Neural progenitor cell (in vitro differentiated cells): ENCODE results near the gene PKNOX2. TPM values are rescaled to one million over a fixed set of nuclear protein-coding genes. Genes with fewer than 3 reads are reported as not detected.
A peak's percentile ranks its signal among the peaks of the same experiment; 100 is the strongest.

Source experiments
- DNase-seq: peaks from one replicate; pipeline ENCODE4 v3.0.0-alpha.2; 2016; ENCODE audit warnings: low spot score
- H2AFZ ChIP-seq: fragments of 200-600 bp; sonication (generic); replicated peaks from 2 replicates; pipeline ENCODE4 v1.6.1; 2016; ENCODE audit warnings: antibody characterized with exemption
- H3F3A ChIP-seq: fragments of 200-600 bp; sonication (generic); 2 replicates; pipeline ENCODE4 v1.6.1; 2016; ENCODE audit warnings: antibody characterized with exemption, low read depth
- H3K27ac ChIP-seq: fragments of 200-600 bp; sonication (generic); 2 replicates; pipeline ENCODE4 v1.5.1; 2016; ENCODE audit warnings: mild to moderate bottlenecking
- H3K27me3 ChIP-seq: fragments of 200-600 bp; sonication (generic); 2 replicates; pipeline ENCODE4 v1.6.1; 2016; ENCODE audit warnings: mild to moderate bottlenecking, moderate library complexity
- H3K36me3 ChIP-seq: fragments of 200-600 bp; sonication (generic); 2 replicates; pipeline ENCODE4 v1.5.1; 2016
- H3K4me1 ChIP-seq: fragments of 200-600 bp; sonication (generic); 2 replicates; pipeline ENCODE4 v1.6.1; 2016; ENCODE audit warnings: mixed run types
- H3K4me2 ChIP-seq: fragments of 200-600 bp; sonication (generic); 2 replicates; pipeline ENCODE4 v1.6.1; 2016
- H3K4me3 ChIP-seq: fragments of 200-600 bp; sonication (generic); 2 replicates; pipeline ENCODE4 v1.5.1; 2016
- H3K79me2 ChIP-seq: fragments of 200-600 bp; sonication (generic); 2 replicates; pipeline ENCODE4 v1.6.1; 2016; ENCODE audit warnings: low read depth
- H3K9ac ChIP-seq: fragments of 200-600 bp; sonication (generic); 2 replicates; pipeline ENCODE4 v1.6.1; 2016
- H3K9me3 ChIP-seq: fragments of 200-600 bp; sonication (generic); 2 replicates; pipeline ENCODE4 v1.5.1; 2016; ENCODE audit warnings: low read depth
- H4K20me1 ChIP-seq: fragments of 200-600 bp; sonication (generic); 2 replicates; pipeline ENCODE4 v1.6.1; 2016; ENCODE audit warnings: low read depth
- H3K27ac Mint-ChIP-seq: 3 replicates; pipeline ENCODE4 v1.8.0; 2021; ENCODE audit warnings: mixed read lengths
- H3K27me3 Mint-ChIP-seq: 2 replicates; pipeline ENCODE4 v1.8.0; 2022; ENCODE audit warnings: low read depth, mild to moderate bottlenecking, inconsistent platforms, moderate library complexity, mixed read lengths; ENCODE audit not compliant: insufficient read depth
- H3K36me3 Mint-ChIP-seq: 3 replicates; pipeline ENCODE4 v1.8.0; 2021; ENCODE audit warnings: mixed read lengths
- H3K4me1 Mint-ChIP-seq: 3 replicates; pipeline ENCODE4 v1.8.0; 2021; ENCODE audit warnings: mixed read lengths
- H3K4me3 Mint-ChIP-seq: 3 replicates; pipeline ENCODE4 v1.8.0; 2021; ENCODE audit warnings: mild to moderate bottlenecking, moderate library complexity, mixed read lengths
- H3K9me3 Mint-ChIP-seq: 3 replicates; pipeline ENCODE4 v1.8.0; 2020; ENCODE audit warnings: mixed read lengths
- CTCF ChIP-seq: fragments of 200-600 bp; sonication (generic); IDR thresholded peaks from 2 replicates; pipeline ENCODE4 v1.5.1; 2017; ENCODE audit warnings: antibody characterized with exemption, mild to moderate bottlenecking
- EZH2 ChIP-seq: fragments of 200-600 bp; sonication (generic); IDR thresholded peaks from 2 replicates; pipeline ENCODE4 v1.6.1; 2017; ENCODE audit warnings: antibody characterized with exemption, mild to moderate bottlenecking, moderate library complexity
- EZH2phosphoT487 ChIP-seq: fragments of 200-600 bp; sonication (generic); IDR thresholded peaks from 2 replicates; pipeline ENCODE4 v1.6.1; 2017; ENCODE audit warnings: antibody characterized with exemption
- total RNA-seq: library from RNA; depleted of rRNA; stranded (reverse); fragments of >200 nt; gene quantifications from 2 replicates; pipeline ENCODE4 v1.2.3, GENCODE V29; 2015; ENCODE audit warnings: low replicate concordance

PKNOX2 gene
- total RNA-seq, 1 donor from 2014 or later: 4.3 TPM

GRCh38 chr11:125141686-125142535, 22.6 kb upstream of the PKNOX2 start:
- Histone ChIP-seq H3K4me1 (peaks cover 45% of the 10 kb centered on the region), H3K4me3 (peak overlapping the region; percentile 11), H3K36me3 (no peaks in the 10 kb centered on the region), H2AFZ (peak overlapping the region; percentile 68), H3K9me3 (no peaks in the 10 kb centered on the region), H4K20me1 (no peaks in the 10 kb centered on the region), H3K9ac (no peak overlapping the region), H3K27me3 (no peaks in the 10 kb centered on the region), H3K4me2 (peak overlapping the region; percentile 69), H3F3A (peaks cover 16% of the 10 kb centered on the region), H3K27ac (no peak overlapping the region), H3K79me2 (no peaks in the 10 kb centered on the region)
- Mint-ChIP-seq H3K4me1 (peaks cover 72% of the 10 kb centered on the region), H3K27ac (peak overlapping the region; percentile 87), H3K9me3 (no peaks in the 10 kb centered on the region), H3K4me3 (peak overlapping the region; percentile 6), H3K27me3 (peaks cover 11% of the 10 kb centered on the region), H3K36me3 (no peaks in the 10 kb centered on the region)
- no peak for TF ChIP-seq EZH2phosphoT487
- peak; percentile 99 for TF ChIP-seq CTCF
- DNase-seq: peak; percentile 90

- peaks cover 8% of the 10 kb centered on the region for H3K27me3 Mint-ChIP-seq
- peaks cover 31% of the 10 kb centered on the region for H3K4me1 Mint-ChIP-seq
- H3K27ac Mint-ChIP-seq: no peak overlapping the region
- Histone ChIP-seq H3K36me3 (no peaks in the 10 kb centered on the region), H3K4me3 (no peak overlapping the region), H3K4me2 (no peak overlapping the region), H4K20me1 (no peaks in the 10 kb centered on the region), H3K4me1 (peaks cover 4% of the 10 kb centered on the region), H3K9me3 (no peaks in the 10 kb centered on the region), H3F3A (peaks cover 4% of the 10 kb centered on the region), H2AFZ (no peak overlapping the region), H3K9ac (no peak overlapping the region), H3K27me3 (no peaks in the 10 kb centered on the region), H3K27ac (no peak overlapping the region), H3K79me2 (no peaks in the 10 kb centered on the region)
- H3K36me3 Mint-ChIP-seq: no peaks in the 10 kb centered on the region
- no peak overlapping the region for H3K4me3 Mint-ChIP-seq
- no peak for DNase-seq
- no peak for TF ChIP-seq EZH2phosphoT487
- TF ChIP-seq EZH2: no peak
- peaks cover under 1% of the 10 kb centered on the region for H3K9me3 Mint-ChIP-seq
These were observed 18.3 kb upstream of the PKNOX2 start for GRCh38 chr11:125146232-125146631.

GRCh38 chr11:125147280-125147679, 17.3 kb upstream of the PKNOX2 start:
- Histone ChIP-seq H3K4me2 (no peak overlapping the region), H3K27me3 (no peaks in the 10 kb centered on the region), H3K9ac (no peak overlapping the region), H3K79me2 (no peaks in the 10 kb centered on the region), H3K27ac (no peak overlapping the region), H2AFZ (no peak overlapping the region), H4K20me1 (no peaks in the 10 kb centered on the region), H3F3A (no peaks in the 10 kb centered on the region), H3K36me3 (no peaks in the 10 kb centered on the region), H3K9me3 (no peaks in the 10 kb centered on the region), H3K4me3 (no peak overlapping the region), H3K4me1 (no peaks in the 10 kb centered on the region)
- DNase-seq: no peak
- peaks cover 21% of the 10 kb centered on the region for H3K4me1 Mint-ChIP-seq
- H3K36me3 Mint-ChIP-seq: no peaks in the 10 kb centered on the region
- TF ChIP-seq EZH2 (no peak), EZH2phosphoT487 (no peak)
- H3K27me3 Mint-ChIP-seq: peaks cover 8% of the 10 kb centered on the region
- no peak overlapping the region for H3K4me3 Mint-ChIP-seq
- peaks cover 3% of the 10 kb centered on the region for H3K9me3 Mint-ChIP-seq
- no peak overlapping the region for H3K27ac Mint-ChIP-seq

GRCh38 chr11:125148011-125148410, 16.5 kb upstream of the PKNOX2 start:
- no peaks in the 10 kb centered on the region for H3K79me2 ChIP-seq
- DNase-seq: no peak
- Mint-ChIP-seq H3K27ac (no peak overlapping the region), H3K9me3 (peaks cover 3% of the 10 kb centered on the region), H3K36me3 (no peaks in the 10 kb centered on the region), H3K27me3 (peaks cover 4% of the 10 kb centered on the region), H3K4me1 (peaks cover 16% of the 10 kb centered on the region), H3K4me3 (no peak overlapping the region)
- H4K20me1 ChIP-seq: no peaks in the 10 kb centered on the region
- H3K36me3 ChIP-seq: no peaks in the 10 kb centered on the region
- no peak overlapping the region for H3K27ac ChIP-seq
- H3K9me3 ChIP-seq: no peaks in the 10 kb centered on the region
- no peaks in the 10 kb centered on the region for H3F3A ChIP-seq
- no peaks in the 10 kb centered on the region for H3K4me1 ChIP-seq
- H3K27me3 ChIP-seq: no peaks in the 10 kb centered on the region
- TF ChIP-seq EZH2: no peak
- no peak for TF ChIP-seq EZH2phosphoT487
- TF ChIP-seq CTCF: no peak
- no peak overlapping the region for H3K9ac ChIP-seq
- no peak overlapping the region for H2AFZ ChIP-seq
- no peak overlapping the region for H3K4me3 ChIP-seq
- no peak overlapping the region for H3K4me2 ChIP-seq
